ENCODE data around the gene RYR2.

RYR2 gene

GRCh38 chr1:237166593-237167101 lies 124.7 kb downstream of the RYR2 start:
- H3K4me1 ChIP-seq (ENCODE audit: control insufficient read depth, insufficient read depth, low read length), result no peaks in the 10 kb centered on the region
- H3K27me3 ChIP-seq (ENCODE audit: control insufficient read depth in 1 of 2, insufficient read depth in 2 of 2, low read length in 2 of 2), result no peaks in the 10 kb centered on the region
- H3K27ac ChIP-seq (ENCODE audit: low read length), result no peak overlapping the region
- H3K4me3 ChIP-seq (ENCODE audit: low read length in 2 of 2), result no peak overlapping the region
- no peaks in the 10 kb centered on the region for H3K36me3 ChIP-seq (ENCODE audit: control insufficient read depth in 2 of 2, insufficient read depth in 2 of 2, low read length in 2 of 2)
- no peaks in the 10 kb centered on the region for H3K9me3 ChIP-seq (ENCODE audit: control insufficient read depth in 2 of 2, low read length in 2 of 2)
- no peak overlapping the region for H3K9ac ChIP-seq (ENCODE audit: low read length in 2 of 2)

- Histone ChIP-seq H3K9ac (ENCODE audit: low read length in 2 of 2) (no peak overlapping the region), H3K27ac (ENCODE audit: low read length) (no peak overlapping the region), H3K9me3 (ENCODE audit: control insufficient read depth in 2 of 2, low read length in 2 of 2) (no peaks in the 10 kb centered on the region), H3K27me3 (ENCODE audit: control insufficient read depth in 1 of 2, insufficient read depth in 2 of 2, low read length in 2 of 2) (no peaks in the 10 kb centered on the region), H3K4me3 (ENCODE audit: low read length in 2 of 2) (no peak overlapping the region), H3K36me3 (ENCODE audit: control insufficient read depth in 2 of 2, insufficient read depth in 2 of 2, low read length in 2 of 2) (no peaks in the 10 kb centered on the region), H3K4me1 (ENCODE audit: control insufficient read depth, insufficient read depth, low read length) (peaks cover 3% of the 10 kb centered on the region)
Measured at GRCh38 chr1:237170149-237170548, 128.2 kb downstream of the RYR2 start.

- Histone ChIP-seq H3K27me3 (ENCODE audit: control insufficient read depth in 1 of 2, insufficient read depth in 2 of 2, low read length in 2 of 2) (no peaks in the 10 kb centered on the region), H3K9ac (ENCODE audit: low read length in 2 of 2) (no peak overlapping the region), H3K4me3 (ENCODE audit: low read length in 2 of 2) (no peak overlapping the region), H3K36me3 (ENCODE audit: control insufficient read depth in 2 of 2, insufficient read depth in 2 of 2, low read length in 2 of 2) (no peaks in the 10 kb centered on the region), H3K4me1 (ENCODE audit: control insufficient read depth, insufficient read depth, low read length) (peaks cover 3% of the 10 kb centered on the region), H3K27ac (ENCODE audit: low read length) (no peak overlapping the region), H3K9me3 (ENCODE audit: control insufficient read depth in 2 of 2, low read length in 2 of 2) (no peaks in the 10 kb centered on the region)
Measured at GRCh38 chr1:237171454-237172117, 129.6 kb downstream of the RYR2 start.

GRCh38 chr1:237172118-237172485 lies 130.1 kb downstream of the RYR2 start:
- H3K9ac ChIP-seq (ENCODE audit: low read length in 2 of 2), result no peak overlapping the region
- peaks cover 3% of the 10 kb centered on the region for H3K4me1 ChIP-seq (ENCODE audit: control insufficient read depth, insufficient read depth, low read length)
- no peak overlapping the region for H3K27ac ChIP-seq (ENCODE audit: low read length)
- no peaks in the 10 kb centered on the region for H3K9me3 ChIP-seq (ENCODE audit: control insufficient read depth in 2 of 2, low read length in 2 of 2)
- H3K36me3 ChIP-seq (ENCODE audit: control insufficient read depth in 2 of 2, insufficient read depth in 2 of 2, low read length in 2 of 2), result no peaks in the 10 kb centered on the region
- no peaks in the 10 kb centered on the region for H3K27me3 ChIP-seq (ENCODE audit: control insufficient read depth in 1 of 2, insufficient read depth in 2 of 2, low read length in 2 of 2)
- no peak overlapping the region for H3K4me3 ChIP-seq (ENCODE audit: low read length in 2 of 2)

GRCh38 chr1:237179503-237179902 lies 137.5 kb downstream of the RYR2 start:
- Histone ChIP-seq H3K27ac (ENCODE audit: low read length) (no peak overlapping the region), H3K27me3 (ENCODE audit: control insufficient read depth in 1 of 2, insufficient read depth in 2 of 2, low read length in 2 of 2) (no peaks in the 10 kb centered on the region), H3K36me3 (ENCODE audit: control insufficient read depth in 2 of 2, insufficient read depth in 2 of 2, low read length in 2 of 2) (no peaks in the 10 kb centered on the region), H3K9ac (ENCODE audit: low read length in 2 of 2) (no peak overlapping the region), H3K9me3 (ENCODE audit: control insufficient read depth in 2 of 2, low read length in 2 of 2) (no peaks in the 10 kb centered on the region), H3K4me3 (ENCODE audit: low read length in 2 of 2) (no peak overlapping the region), H3K4me1 (ENCODE audit: control insufficient read depth, insufficient read depth, low read length) (peaks cover 4% of the 10 kb centered on the region)

GRCh38 chr1:237180256-237180655 lies 138.3 kb downstream of the RYR2 start:
- Histone ChIP-seq H3K27me3 (ENCODE audit: control insufficient read depth in 1 of 2, insufficient read depth in 2 of 2, low read length in 2 of 2) (no peaks in the 10 kb centered on the region), H3K9ac (ENCODE audit: low read length in 2 of 2) (no peak overlapping the region), H3K27ac (ENCODE audit: low read length) (no peak overlapping the region), H3K4me1 (ENCODE audit: control insufficient read depth, insufficient read depth, low read length) (peaks cover 4% of the 10 kb centered on the region), H3K9me3 (ENCODE audit: control insufficient read depth in 2 of 2, low read length in 2 of 2) (no peaks in the 10 kb centered on the region), H3K4me3 (ENCODE audit: low read length in 2 of 2) (no peak overlapping the region), H3K36me3 (ENCODE audit: control insufficient read depth in 2 of 2, insufficient read depth in 2 of 2, low read length in 2 of 2) (no peaks in the 10 kb centered on the region)

GRCh38 chr1:237181743-237182317 lies 139.8 kb downstream of the RYR2 start:
- no peaks in the 10 kb centered on the region for H3K27me3 ChIP-seq (ENCODE audit: control insufficient read depth in 1 of 2, insufficient read depth in 2 of 2, low read length in 2 of 2)
- no peak overlapping the region for H3K4me3 ChIP-seq (ENCODE audit: low read length in 2 of 2)
- peaks cover 6% of the 10 kb centered on the region for H3K4me1 ChIP-seq (ENCODE audit: control insufficient read depth, insufficient read depth, low read length)
- no peak overlapping the region for H3K27ac ChIP-seq (ENCODE audit: low read length)
- no peaks in the 10 kb centered on the region for H3K9me3 ChIP-seq (ENCODE audit: control insufficient read depth in 2 of 2, low read length in 2 of 2)
- H3K36me3 ChIP-seq (ENCODE audit: control insufficient read depth in 2 of 2, insufficient read depth in 2 of 2, low read length in 2 of 2), result no peaks in the 10 kb centered on the region
- no peak overlapping the region for H3K9ac ChIP-seq (ENCODE audit: low read length in 2 of 2)

- Histone ChIP-seq H3K36me3 (ENCODE audit: control insufficient read depth in 2 of 2, insufficient read depth in 2 of 2, low read length in 2 of 2) (no peaks in the 10 kb centered on the region), H3K9me3 (ENCODE audit: control insufficient read depth in 2 of 2, low read length in 2 of 2) (no peaks in the 10 kb centered on the region), H3K27ac (ENCODE audit: low read length) (no peak overlapping the region), H3K27me3 (ENCODE audit: control insufficient read depth in 1 of 2, insufficient read depth in 2 of 2, low read length in 2 of 2) (no peaks in the 10 kb centered on the region), H3K4me1 (ENCODE audit: control insufficient read depth, insufficient read depth, low read length) (peaks cover 6% of the 10 kb centered on the region), H3K4me3 (ENCODE audit: low read length in 2 of 2) (no peak overlapping the region), H3K9ac (ENCODE audit: low read length in 2 of 2) (no peak overlapping the region)
Measured at GRCh38 chr1:237183963-237184540, 142.1 kb downstream of the RYR2 start.

GRCh38 chr1:237186675-237187074 lies 144.7 kb downstream of the RYR2 start:
- Histone ChIP-seq H3K36me3 (ENCODE audit: control insufficient read depth in 2 of 2, insufficient read depth in 2 of 2, low read length in 2 of 2) (no peaks in the 10 kb centered on the region), H3K27me3 (ENCODE audit: control insufficient read depth in 1 of 2, insufficient read depth in 2 of 2, low read length in 2 of 2) (no peaks in the 10 kb centered on the region), H3K9me3 (ENCODE audit: control insufficient read depth in 2 of 2, low read length in 2 of 2) (no peaks in the 10 kb centered on the region), H3K4me3 (ENCODE audit: low read length in 2 of 2) (no peak overlapping the region), H3K27ac (ENCODE audit: low read length) (no peak overlapping the region), H3K4me1 (ENCODE audit: control insufficient read depth, insufficient read depth, low read length) (peaks cover 2% of the 10 kb centered on the region), H3K9ac (ENCODE audit: low read length in 2 of 2) (no peak overlapping the region)

GRCh38 chr1:237187842-237188241 lies 145.9 kb downstream of the RYR2 start:
- H3K36me3 ChIP-seq (ENCODE audit: control insufficient read depth in 2 of 2, insufficient read depth in 2 of 2, low read length in 2 of 2), result no peaks in the 10 kb centered on the region
- H3K27ac ChIP-seq (ENCODE audit: low read length), result no peak overlapping the region
- peaks cover 2% of the 10 kb centered on the region for H3K4me1 ChIP-seq (ENCODE audit: control insufficient read depth, insufficient read depth, low read length)
- no peaks in the 10 kb centered on the region for H3K27me3 ChIP-seq (ENCODE audit: control insufficient read depth in 1 of 2, insufficient read depth in 2 of 2, low read length in 2 of 2)
- no peaks in the 10 kb centered on the region for H3K9me3 ChIP-seq (ENCODE audit: control insufficient read depth in 2 of 2, low read length in 2 of 2)
- no peak overlapping the region for H3K4me3 ChIP-seq (ENCODE audit: low read length in 2 of 2)
- no peak overlapping the region for H3K9ac ChIP-seq (ENCODE audit: low read length in 2 of 2)

GRCh38 chr1:237191403-237191802 lies 149.4 kb downstream of the RYR2 start:
- H3K27ac ChIP-seq (ENCODE audit: low read length), result no peak overlapping the region
- no peak overlapping the region for H3K4me3 ChIP-seq (ENCODE audit: low read length in 2 of 2)
- no peaks in the 10 kb centered on the region for H3K36me3 ChIP-seq (ENCODE audit: control insufficient read depth in 2 of 2, insufficient read depth in 2 of 2, low read length in 2 of 2)
- no peak overlapping the region for H3K9ac ChIP-seq (ENCODE audit: low read length in 2 of 2)
- no peaks in the 10 kb centered on the region for H3K27me3 ChIP-seq (ENCODE audit: control insufficient read depth in 1 of 2, insufficient read depth in 2 of 2, low read length in 2 of 2)
- H3K4me1 ChIP-seq (ENCODE audit: control insufficient read depth, insufficient read depth, low read length), result no peaks in the 10 kb centered on the region
- no peaks in the 10 kb centered on the region for H3K9me3 ChIP-seq (ENCODE audit: control insufficient read depth in 2 of 2, low read length in 2 of 2)
